GM21717 (cell line): Measurements from ENCODE around the gene ELK4.

Experiments used
- ATAC-seq: cut with Tn5 transposase; IDR thresholded peaks from one replicate; pipeline ENCODE4 v1.9.1; 2021; ENCODE audit warnings: mild to moderate bottlenecking, moderate library complexity; ENCODE audit not compliant: unreplicated experiment

ELK4 gene, protein sequence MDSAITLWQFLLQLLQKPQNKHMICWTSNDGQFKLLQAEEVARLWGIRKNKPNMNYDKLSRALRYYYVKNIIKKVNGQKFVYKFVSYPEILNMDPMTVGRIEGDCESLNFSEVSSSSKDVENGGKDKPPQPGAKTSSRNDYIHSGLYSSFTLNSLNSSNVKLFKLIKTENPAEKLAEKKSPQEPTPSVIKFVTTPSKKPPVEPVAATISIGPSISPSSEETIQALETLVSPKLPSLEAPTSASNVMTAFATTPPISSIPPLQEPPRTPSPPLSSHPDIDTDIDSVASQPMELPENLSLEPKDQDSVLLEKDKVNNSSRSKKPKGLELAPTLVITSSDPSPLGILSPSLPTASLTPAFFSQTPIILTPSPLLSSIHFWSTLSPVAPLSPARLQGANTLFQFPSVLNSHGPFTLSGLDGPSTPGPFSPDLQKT

DNA sequence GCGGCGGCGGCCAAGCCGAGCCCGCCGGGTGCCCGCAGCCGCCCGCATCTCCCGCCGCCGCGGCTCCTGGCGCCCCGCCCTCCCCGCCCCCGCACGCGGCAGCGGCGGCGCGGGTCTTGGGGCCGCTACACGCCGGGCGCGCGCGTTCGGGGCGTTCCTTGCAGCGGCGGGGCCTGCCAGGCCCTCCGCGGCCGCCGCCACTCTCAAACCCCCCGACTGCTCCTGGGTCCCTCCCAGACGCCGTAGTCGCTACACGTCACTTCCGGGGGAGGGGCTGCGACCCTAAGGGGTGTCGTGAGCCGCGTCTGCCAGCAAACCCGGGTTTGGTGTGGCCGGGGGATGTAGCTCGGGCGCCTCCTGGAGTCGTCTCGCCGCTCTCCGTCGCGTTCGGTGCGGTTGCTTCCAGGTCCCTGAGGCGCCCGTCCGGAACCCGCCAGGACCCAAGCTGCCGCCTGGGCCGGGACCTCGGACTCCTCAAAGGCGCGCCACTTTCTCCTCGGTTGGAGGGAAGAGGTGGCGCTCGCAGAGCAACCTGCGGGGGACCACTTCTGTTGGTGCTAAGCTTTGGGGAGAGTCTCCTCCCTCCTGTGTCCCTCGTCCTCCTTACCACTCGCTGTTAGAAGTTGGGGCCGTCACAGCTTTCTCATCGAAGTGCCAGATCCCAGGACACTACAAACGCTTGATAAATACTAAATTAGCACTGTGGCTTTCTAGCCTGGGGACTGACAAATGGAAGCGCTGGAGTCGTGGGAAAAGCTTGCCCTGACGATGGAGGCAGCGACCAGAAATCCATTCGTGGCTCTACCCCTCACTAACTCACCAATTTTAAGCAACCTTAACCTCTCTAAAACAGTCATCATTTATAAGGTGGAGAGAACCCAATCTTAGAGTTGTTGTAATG, at the start of gene ELK4:
ELK4 (minus strand) TSS at position 244 of the 901 bp plus-strand sequence. CDS start 8,129 bp downstream, outside the sequence.
- peak; percentile 69 for ATAC-seq

DNA sequence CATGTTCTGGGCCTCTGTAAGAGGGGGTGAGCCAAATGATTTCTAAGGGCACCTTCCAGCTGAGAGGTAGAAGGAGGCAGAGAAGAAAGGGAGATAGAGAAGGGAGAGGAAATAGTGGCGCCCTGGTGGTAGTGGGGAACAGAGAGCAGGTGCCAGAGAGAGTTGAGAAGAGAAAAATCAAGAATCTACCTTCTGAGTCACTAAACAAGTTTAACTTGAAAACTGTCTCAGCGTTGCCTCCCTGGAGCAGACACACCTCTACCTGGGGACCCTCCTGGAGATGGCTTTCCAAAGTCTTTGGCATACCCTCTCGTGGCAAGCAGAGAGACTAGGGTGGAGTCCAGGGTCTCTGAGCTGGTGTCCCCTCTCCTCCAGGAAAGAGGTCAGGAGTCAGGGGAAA, 49.6 kb upstream of the ELK4 start:
- ATAC-seq: no peak

DNA sequence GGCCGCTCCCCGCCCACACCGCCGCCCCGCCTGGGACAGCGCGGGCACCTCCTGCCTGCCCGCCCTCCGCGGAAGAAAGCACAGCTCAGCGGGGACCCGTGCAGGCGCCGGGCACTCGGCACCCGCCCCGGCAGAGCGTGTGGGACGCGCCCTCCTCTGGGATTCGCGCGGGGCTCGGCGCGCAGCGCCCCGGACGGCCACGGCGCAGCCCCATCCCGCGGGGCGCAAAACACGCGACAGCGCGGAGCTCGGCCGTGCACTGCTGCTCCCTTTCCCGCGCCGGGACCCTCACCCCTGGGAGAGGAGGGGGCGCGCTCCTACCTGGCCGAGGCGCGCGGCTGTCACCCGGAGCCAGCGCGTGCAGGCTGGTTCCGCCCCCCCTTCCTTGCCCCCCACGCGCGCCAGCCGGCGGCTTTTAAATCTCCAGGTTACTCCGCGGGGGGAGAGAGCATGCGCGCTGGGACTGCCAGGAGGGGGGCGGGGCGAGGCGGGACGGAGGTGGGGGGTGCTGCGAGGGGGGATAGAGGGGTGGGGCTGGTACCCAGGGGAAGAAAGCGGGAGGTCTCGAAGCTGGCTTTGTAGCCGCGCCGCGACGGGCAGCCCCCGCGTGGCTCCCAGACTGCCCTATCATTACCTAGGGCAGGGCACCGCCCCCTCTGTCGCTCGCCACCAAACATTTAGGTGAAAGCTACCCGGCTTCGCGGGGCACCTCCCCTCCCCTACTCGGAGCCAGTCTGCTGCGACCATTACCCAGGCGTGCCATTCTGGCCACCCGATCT, 48.5 kb upstream of the ELK4 start, which contains the start of gene SLC45A3:
SLC45A3 (minus strand) TSS at position 437 of the 779 bp plus-strand sequence. CDS start 15,853 bp downstream, outside the sequence.
- ATAC-seq: no peak

GRCh38 chr1:205678286-205679111, 46.7 kb upstream of the ELK4 start:
- ATAC-seq: no peak

- ATAC-seq: no peak
These were observed 45.4 kb upstream of the ELK4 start for GRCh38 chr1:205677167-205677566.

DNA sequence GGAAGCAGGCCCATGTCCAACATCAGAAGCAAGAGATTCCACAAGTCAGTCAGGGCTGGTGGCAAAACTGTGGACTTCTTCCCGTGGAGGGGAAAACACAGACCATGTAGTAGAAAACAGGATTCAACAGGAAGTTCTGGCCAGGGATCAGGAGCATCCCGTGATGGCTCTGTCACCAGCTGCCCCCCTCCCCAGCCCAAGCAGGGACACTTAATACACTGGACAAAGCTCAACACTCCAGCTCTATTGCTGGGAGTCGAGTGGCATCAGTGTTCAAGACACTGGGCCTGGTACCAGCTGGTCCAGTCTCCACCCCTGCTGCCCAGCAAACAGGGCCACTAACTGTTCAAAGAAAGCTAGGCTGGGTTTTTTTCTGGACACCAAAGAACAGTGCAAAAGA, 44.8 kb upstream of the ELK4 start:
- no peak for ATAC-seq

GRCh38 chr1:205676002-205676401, 44.2 kb upstream of the ELK4 start:
- ATAC-seq: no peak

- no peak for ATAC-seq
These were observed 43.4 kb upstream of the ELK4 start for GRCh38 chr1:205675247-205675646.

GRCh38 chr1:205672970-205673369, 41.2 kb upstream of the ELK4 start:
- ATAC-seq: no peak

DNA sequence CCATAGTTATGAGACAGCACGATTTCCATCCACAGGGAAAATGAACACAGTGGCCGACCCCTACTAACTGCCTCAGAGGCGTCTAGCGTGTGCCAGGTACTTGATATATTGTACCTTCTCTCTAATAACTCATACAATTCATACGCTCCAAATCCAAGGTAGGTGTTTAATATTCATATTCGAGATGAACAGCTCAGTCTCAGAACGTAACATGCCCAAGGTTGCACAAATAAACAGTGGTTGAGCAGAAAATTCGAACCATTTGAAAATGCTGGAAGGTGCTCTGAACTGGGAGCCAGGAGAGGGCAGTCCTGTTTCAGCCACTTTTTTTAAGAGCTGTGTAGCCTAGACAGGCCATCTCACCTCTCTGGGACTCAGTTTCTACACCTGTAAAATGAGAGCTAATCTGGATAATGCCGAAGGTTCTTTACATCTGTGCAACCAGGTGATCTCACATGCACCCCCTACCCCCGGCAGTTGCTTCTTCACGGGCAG, 40.6 kb upstream of the ELK4 start:
- ATAC-seq: no peak

- no peak for ATAC-seq
These were observed 39.0 kb upstream of the ELK4 start for GRCh38 chr1:205670611-205671430.

GRCh38 chr1:205670150-205670446, 38.3 kb upstream of the ELK4 start:
- no peak for ATAC-seq

- ATAC-seq: peak; percentile 43
These were observed 37.7 kb upstream of the ELK4 start for GRCh38 chr1:205669341-205670149.

- peak; percentile 36 for ATAC-seq
These were observed 37.1 kb upstream of the ELK4 start for GRCh38 chr1:205668951-205669340.

- ATAC-seq: no peak
These were observed 36.3 kb upstream of the ELK4 start for GRCh38 chr1:205667909-205668643.

GRCh38 chr1:205666372-205667166, 34.8 kb upstream of the ELK4 start:
- no peak for ATAC-seq
